Activated B cell treated with CpG ODN at 0.5 μM for 24 hours (primary cell): ENCODE measurements around the gene COBL. TPM values are rescaled to one million over a fixed set of nuclear protein-coding genes. Genes with fewer than 3 reads are reported as not detected.

Source experiments
- ATAC-seq: fragments of 200-7000 bp; cut with Tn5 transposase; one replicate; pipeline ENCODE4 v1.10.0; 2021; ENCODE audit warnings: low read depth, mild to moderate bottlenecking, moderate library complexity
- CTCF ChIA-PET: fragments of 350-600 bp; sonication (Branson Sonifier 250); formaldehyde crosslinking; loops from one replicate; lab custom pipeline; 2021; ENCODE audit warnings: antibody characterized with exemption; lab: Charles Lee
- POLR2A ChIA-PET: fragments of 350-600 bp; sonication (Branson Sonifier 250); formaldehyde crosslinking; loops from one replicate; lab custom pipeline; 2021; ENCODE audit warnings: antibody characterized with exemption; lab: Charles Lee
- DNase-seq: peaks from one replicate; pipeline ENCODE4 v3.0.0; 2022
- H3K27ac Mint-ChIP-seq: one replicate; pipeline ENCODE4 v1.8.0; 2020; ENCODE audit warnings: mixed read lengths
- H3K27me3 Mint-ChIP-seq: one replicate; pipeline ENCODE4 v1.8.0; 2021; ENCODE audit warnings: mixed read lengths
- H3K36me3 Mint-ChIP-seq: one replicate; pipeline ENCODE4 v1.8.0; 2021; ENCODE audit warnings: low read depth, mixed read lengths
- H3K4me1 Mint-ChIP-seq: one replicate; pipeline ENCODE4 v1.8.0; 2021; ENCODE audit warnings: mixed read lengths
- H3K4me3 Mint-ChIP-seq: one replicate; pipeline ENCODE4 v1.8.0; 2020; ENCODE audit warnings: mild to moderate bottlenecking, mixed read lengths
- H3K9me3 Mint-ChIP-seq: one replicate; pipeline ENCODE4 v1.8.0; 2020; ENCODE audit warnings: mixed read lengths
- intact Hi-C: fragments of 100-400 bp; cut with micrococcal nuclease; formaldehyde crosslinking; loops from one replicate; pipeline ENCODE4 v1.15.1; 2024
- total RNA-seq: library from RNA; stranded (reverse); gene quantifications from 2 replicates; pipeline ENCODE4 v1.2.3, GENCODE V29; 2022
- TF ChIP-seq, protein P1 (sequence below): fragments of 200-600 bp; IDR thresholded peaks from one replicate; pipeline ENCODE4 v1.8.0; 2022; ENCODE audit warnings: antibody characterized with exemption, mild to moderate bottlenecking

The COBL gene
- total RNA-seq, 1 donor from 2014 or later = not detected

DNA sequence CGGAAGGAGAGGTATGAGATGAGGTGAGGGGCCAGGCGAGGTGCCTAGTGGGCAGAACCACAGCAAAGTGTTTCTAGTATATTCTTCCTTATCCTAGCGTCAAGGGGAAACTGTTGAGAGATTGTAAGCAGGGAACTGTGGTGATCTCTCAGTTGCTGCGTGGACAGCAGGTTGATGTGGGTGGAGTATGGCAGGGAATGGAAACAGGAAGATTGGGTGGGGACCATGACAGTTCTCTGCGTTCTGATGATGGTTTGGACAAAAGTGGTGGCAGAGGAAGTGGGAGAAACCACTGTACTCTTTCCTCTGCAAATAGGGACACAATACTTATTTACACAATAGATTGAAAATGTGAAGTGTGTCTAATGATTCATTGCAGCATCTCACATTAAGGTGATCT is 342.4 kb downstream of the COBL start:
- Mint-ChIP-seq H3K27ac (no peak overlapping the region), H3K4me1 (no peaks in the 10 kb centered on the region), H3K9me3 (peaks cover 9% of the 10 kb centered on the region), H3K4me3 (no peak overlapping the region), H3K27me3 (no peaks in the 10 kb centered on the region), H3K36me3 (no peaks in the 10 kb centered on the region)
- intact Hi-C loops = no loop called here
- ChIA-PET CTCF (no interaction called here), POLR2A (no interaction called here)
- DNase-seq = no peak
- ATAC-seq = no peak
- TF ChIP-seq, protein P1, sequence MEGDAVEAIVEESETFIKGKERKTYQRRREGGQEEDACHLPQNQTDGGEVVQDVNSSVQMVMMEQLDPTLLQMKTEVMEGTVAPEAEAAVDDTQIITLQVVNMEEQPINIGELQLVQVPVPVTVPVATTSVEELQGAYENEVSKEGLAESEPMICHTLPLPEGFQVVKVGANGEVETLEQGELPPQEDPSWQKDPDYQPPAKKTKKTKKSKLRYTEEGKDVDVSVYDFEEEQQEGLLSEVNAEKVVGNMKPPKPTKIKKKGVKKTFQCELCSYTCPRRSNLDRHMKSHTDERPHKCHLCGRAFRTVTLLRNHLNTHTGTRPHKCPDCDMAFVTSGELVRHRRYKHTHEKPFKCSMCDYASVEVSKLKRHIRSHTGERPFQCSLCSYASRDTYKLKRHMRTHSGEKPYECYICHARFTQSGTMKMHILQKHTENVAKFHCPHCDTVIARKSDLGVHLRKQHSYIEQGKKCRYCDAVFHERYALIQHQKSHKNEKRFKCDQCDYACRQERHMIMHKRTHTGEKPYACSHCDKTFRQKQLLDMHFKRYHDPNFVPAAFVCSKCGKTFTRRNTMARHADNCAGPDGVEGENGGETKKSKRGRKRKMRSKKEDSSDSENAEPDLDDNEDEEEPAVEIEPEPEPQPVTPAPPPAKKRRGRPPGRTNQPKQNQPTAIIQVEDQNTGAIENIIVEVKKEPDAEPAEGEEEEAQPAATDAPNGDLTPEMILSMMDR = no peak

DNA sequence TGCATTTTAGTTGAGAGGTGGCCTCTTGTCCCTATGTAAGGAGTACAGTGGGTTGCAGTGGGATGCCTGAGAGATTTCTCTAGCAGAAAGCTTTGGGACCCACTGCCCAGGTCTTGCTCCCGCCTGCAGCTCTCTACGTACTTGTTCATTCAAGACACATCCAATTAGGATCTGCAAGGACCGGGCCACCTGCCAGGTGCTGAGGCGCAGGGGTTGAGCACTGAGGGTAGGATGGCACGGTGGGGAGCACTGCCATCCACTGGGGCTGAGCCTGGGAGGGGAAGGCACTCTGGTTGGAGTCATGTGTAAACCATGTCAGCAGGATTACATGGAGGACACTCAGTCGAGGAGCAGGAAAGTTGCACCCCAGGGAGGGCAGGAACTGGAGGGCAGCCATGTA is 342.8 kb downstream of the COBL start:
- TF ChIP-seq, protein P1 = no peak
- no peaks in the 10 kb centered on the region for H3K4me1 Mint-ChIP-seq
- no peaks in the 10 kb centered on the region for H3K36me3 Mint-ChIP-seq
- DNase-seq = no peak
- ATAC-seq = no peak
- ChIA-PET CTCF (no interaction called here), POLR2A (no interaction called here)
- no peaks in the 10 kb centered on the region for H3K27me3 Mint-ChIP-seq
- H3K9me3 Mint-ChIP-seq = peaks cover 7% of the 10 kb centered on the region
- intact Hi-C loops = no loop called here
- H3K27ac Mint-ChIP-seq = no peak overlapping the region
- H3K4me3 Mint-ChIP-seq = no peak overlapping the region

DNA sequence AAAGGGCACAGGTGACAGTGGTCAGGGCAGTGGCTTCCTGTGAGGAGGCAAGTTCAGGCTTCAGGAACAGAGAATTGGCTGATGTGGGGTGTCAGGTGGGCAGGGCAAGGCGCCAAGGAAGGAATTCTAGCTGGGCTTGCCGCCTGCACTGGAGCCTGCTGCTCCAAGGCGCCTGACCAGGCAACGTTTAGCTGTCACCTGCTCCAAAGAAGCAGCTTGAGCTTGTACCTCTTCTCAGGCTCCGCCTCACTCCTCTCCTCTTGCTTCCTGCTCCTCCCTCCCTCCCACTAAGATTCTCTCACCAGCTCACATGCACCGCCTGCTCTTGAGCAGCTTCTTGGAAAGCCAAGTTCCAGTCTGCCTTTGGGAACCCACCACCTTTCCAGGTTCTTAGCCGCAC is 346.5 kb downstream of the COBL start:
- DNase-seq = no peak
- TF ChIP-seq, protein P1 = no peak
- intact Hi-C loops = no loop called here
- ChIA-PET POLR2A (no interaction called here), CTCF (no interaction called here)
- Mint-ChIP-seq H3K9me3 (peaks cover 10% of the 10 kb centered on the region), H3K4me3 (no peak overlapping the region), H3K27me3 (no peaks in the 10 kb centered on the region), H3K27ac (no peak overlapping the region), H3K4me1 (no peaks in the 10 kb centered on the region), H3K36me3 (no peaks in the 10 kb centered on the region)
- ATAC-seq = no peak
